Neural progenitor cell (in vitro differentiated cells): ENCODE data around the gene TNRC18.

ENCODE experiments used
- EZH2phosphoT487 ChIP-seq: fragments of 200-600 bp; sonication (generic); IDR thresholded peaks from 2 replicates; pipeline ENCODE4 v1.6.1; 2017; ENCODE audit warnings: antibody characterized with exemption
- TF ChIP-seq, protein P1 (sequence below): fragments of 200-600 bp; sonication (generic); IDR thresholded peaks from 2 replicates; pipeline ENCODE4 v1.5.1; 2017; ENCODE audit warnings: antibody characterized with exemption, mild to moderate bottlenecking

DNA sequence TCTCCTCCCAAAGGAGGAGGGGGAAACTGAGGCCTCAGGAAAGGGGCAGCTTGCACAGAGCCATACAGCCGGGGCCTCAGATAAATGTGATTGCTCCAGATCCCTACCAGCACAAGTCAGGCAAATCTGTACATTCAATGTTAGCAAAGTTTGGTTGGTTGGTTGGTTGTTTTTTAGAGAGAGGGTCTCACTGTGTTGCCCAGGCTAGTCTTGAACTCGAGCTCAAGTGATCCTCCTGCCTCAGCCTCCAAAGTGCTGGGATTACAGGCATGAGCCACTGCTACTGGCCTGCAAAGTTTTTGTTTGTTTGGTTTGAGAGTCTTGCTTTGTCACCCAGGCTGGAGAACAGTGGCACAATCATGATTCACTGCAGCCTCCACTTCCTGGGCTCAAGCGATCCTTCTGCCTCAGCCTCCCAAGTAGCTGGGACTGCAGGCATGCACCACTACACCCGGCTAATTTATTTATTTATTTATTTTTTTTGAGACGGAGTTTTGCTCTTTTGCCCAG is 30.0 kb upstream of the TNRC18 start:
- TF ChIP-seq, protein P1, sequence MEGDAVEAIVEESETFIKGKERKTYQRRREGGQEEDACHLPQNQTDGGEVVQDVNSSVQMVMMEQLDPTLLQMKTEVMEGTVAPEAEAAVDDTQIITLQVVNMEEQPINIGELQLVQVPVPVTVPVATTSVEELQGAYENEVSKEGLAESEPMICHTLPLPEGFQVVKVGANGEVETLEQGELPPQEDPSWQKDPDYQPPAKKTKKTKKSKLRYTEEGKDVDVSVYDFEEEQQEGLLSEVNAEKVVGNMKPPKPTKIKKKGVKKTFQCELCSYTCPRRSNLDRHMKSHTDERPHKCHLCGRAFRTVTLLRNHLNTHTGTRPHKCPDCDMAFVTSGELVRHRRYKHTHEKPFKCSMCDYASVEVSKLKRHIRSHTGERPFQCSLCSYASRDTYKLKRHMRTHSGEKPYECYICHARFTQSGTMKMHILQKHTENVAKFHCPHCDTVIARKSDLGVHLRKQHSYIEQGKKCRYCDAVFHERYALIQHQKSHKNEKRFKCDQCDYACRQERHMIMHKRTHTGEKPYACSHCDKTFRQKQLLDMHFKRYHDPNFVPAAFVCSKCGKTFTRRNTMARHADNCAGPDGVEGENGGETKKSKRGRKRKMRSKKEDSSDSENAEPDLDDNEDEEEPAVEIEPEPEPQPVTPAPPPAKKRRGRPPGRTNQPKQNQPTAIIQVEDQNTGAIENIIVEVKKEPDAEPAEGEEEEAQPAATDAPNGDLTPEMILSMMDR: no peak
- TF ChIP-seq EZH2phosphoT487: no peak
